Progenitor cell of endocrine pancreas (in vitro differentiated cells): ENCODE data around the gene RUNX3. TPM values are rescaled to one million over a fixed set of nuclear protein-coding genes. Genes with fewer than 3 reads are reported as not detected.

ENCODE experiments used
- DNase-seq: peaks from one replicate; pipeline ENCODE4 v3.0.0; 2021; ENCODE audit warnings: low spot score; ENCODE audit not compliant: unreplicated experiment
- H3K27ac Mint-ChIP-seq: 2 replicates; pipeline ENCODE4 v1.8.0; 2021; ENCODE audit warnings: mild to moderate bottlenecking, moderate library complexity, mixed read lengths
- H3K27me3 Mint-ChIP-seq: 2 replicates; pipeline ENCODE4 v1.8.0; 2021; ENCODE audit warnings: mixed read lengths
- H3K36me3 Mint-ChIP-seq: 2 replicates; pipeline ENCODE4 v1.8.0; 2022; ENCODE audit warnings: mixed read lengths; ENCODE audit not compliant: insufficient read depth
- H3K4me1 Mint-ChIP-seq: 2 replicates; pipeline ENCODE4 v1.8.0; 2021; ENCODE audit warnings: low read depth, mixed read lengths
- H3K4me3 Mint-ChIP-seq: 2 replicates; pipeline ENCODE4 v1.8.0; 2021; ENCODE audit warnings: low read depth, mild to moderate bottlenecking, moderate library complexity, mixed read lengths
- H3K9me3 Mint-ChIP-seq: 2 replicates; pipeline ENCODE4 v1.8.0; 2021; ENCODE audit warnings: low read depth, mixed read lengths
- total RNA-seq: library from RNA; stranded (reverse); gene quantifications from 2 replicates; pipeline ENCODE4 v1.2.1, GENCODE V29; 2021
- TF ChIP-seq, protein P1 (sequence below): fragments of 200-600 bp; sonication (generic); IDR thresholded peaks from one replicate; pipeline ENCODE4 v1.5.0; 2021; ENCODE audit warnings: antibody characterized with exemption, mild to moderate bottlenecking; ENCODE audit not compliant: unreplicated experiment

RUNX3 gene
- total RNA-seq, 1 donor from 2014 or later: not detected

DNA sequence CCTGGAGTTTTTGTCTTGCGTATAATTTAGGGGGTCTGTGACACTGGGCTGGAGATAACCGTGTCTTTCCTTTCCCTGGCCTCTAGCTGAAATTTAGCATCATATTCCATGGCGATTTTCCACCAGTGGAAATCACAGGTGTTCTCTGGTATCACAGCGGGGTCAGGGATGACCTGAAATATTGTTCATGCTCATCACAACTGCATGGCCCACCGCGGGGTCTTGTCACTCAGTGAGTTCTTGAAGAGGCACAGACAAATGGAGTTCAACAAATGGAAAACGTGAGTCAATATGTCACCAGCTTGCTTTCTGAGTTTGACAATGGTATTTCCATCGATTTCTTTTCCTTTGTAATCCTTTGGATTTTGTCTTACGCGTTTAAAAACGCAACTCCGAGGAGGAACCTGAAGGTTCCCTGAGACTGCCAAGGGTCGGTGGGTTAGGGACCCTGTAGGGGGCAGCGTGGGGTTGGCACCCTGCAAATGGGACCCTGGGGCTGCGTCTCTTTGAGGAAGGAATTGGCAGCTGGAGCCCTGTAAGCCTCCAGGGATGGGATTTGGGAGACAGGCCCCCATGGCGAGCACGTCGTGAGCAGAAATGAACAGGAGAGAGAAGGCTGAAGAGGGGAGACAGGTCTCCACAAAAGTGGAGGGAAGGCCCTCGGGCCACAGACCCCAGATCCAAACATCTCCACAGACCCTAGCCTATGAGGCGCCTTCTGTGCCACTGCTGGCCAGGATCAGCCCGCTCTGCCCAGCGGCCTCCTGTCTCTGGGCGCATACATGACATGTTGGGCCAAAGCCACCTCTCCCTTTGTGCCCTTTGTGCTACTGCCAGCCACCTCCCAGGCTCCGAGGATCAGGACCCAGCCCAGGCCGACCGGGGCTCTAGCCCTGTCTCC lies 32.1 kb upstream of the RUNX3 start:
- Mint-ChIP-seq H3K4me1 (no peaks in the 10 kb centered on the region), H3K4me3 (no peak overlapping the region), H3K9me3 (no peaks in the 10 kb centered on the region), H3K27ac (no peak overlapping the region), H3K36me3 (no peaks in the 10 kb centered on the region), H3K27me3 (peaks cover 21% of the 10 kb centered on the region)
- TF ChIP-seq, protein P1, sequence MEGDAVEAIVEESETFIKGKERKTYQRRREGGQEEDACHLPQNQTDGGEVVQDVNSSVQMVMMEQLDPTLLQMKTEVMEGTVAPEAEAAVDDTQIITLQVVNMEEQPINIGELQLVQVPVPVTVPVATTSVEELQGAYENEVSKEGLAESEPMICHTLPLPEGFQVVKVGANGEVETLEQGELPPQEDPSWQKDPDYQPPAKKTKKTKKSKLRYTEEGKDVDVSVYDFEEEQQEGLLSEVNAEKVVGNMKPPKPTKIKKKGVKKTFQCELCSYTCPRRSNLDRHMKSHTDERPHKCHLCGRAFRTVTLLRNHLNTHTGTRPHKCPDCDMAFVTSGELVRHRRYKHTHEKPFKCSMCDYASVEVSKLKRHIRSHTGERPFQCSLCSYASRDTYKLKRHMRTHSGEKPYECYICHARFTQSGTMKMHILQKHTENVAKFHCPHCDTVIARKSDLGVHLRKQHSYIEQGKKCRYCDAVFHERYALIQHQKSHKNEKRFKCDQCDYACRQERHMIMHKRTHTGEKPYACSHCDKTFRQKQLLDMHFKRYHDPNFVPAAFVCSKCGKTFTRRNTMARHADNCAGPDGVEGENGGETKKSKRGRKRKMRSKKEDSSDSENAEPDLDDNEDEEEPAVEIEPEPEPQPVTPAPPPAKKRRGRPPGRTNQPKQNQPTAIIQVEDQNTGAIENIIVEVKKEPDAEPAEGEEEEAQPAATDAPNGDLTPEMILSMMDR: peak; percentile 40
- no peak for DNase-seq

DNA sequence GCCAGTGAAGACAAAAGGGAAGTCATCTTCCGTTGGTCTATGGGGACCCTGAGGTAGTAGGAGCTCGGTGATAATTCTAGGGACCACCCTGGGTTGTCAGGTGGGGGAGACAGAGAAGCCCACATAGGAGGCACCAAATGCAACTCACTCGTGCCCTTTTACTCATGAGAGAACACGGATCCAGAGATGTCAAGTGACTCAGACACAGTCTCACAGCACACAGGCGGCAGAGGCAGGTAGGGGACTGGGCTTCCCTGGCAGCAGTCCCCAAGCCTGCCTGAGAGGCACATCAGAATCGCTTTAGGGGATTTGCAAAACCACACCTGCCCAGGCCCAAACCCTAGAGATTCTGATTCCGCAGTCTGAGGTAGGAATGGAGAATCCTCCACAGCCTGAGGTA lies 31.3 kb upstream of the RUNX3 start:
- no peaks in the 10 kb centered on the region for H3K9me3 Mint-ChIP-seq
- TF ChIP-seq, protein P1: no peak
- H3K27me3 Mint-ChIP-seq: peaks cover 26% of the 10 kb centered on the region
- peak overlapping the region; percentile 77 for H3K27ac Mint-ChIP-seq
- no peaks in the 10 kb centered on the region for H3K4me1 Mint-ChIP-seq
- no peak for DNase-seq
- H3K36me3 Mint-ChIP-seq: no peaks in the 10 kb centered on the region
- H3K4me3 Mint-ChIP-seq: no peak overlapping the region

DNA sequence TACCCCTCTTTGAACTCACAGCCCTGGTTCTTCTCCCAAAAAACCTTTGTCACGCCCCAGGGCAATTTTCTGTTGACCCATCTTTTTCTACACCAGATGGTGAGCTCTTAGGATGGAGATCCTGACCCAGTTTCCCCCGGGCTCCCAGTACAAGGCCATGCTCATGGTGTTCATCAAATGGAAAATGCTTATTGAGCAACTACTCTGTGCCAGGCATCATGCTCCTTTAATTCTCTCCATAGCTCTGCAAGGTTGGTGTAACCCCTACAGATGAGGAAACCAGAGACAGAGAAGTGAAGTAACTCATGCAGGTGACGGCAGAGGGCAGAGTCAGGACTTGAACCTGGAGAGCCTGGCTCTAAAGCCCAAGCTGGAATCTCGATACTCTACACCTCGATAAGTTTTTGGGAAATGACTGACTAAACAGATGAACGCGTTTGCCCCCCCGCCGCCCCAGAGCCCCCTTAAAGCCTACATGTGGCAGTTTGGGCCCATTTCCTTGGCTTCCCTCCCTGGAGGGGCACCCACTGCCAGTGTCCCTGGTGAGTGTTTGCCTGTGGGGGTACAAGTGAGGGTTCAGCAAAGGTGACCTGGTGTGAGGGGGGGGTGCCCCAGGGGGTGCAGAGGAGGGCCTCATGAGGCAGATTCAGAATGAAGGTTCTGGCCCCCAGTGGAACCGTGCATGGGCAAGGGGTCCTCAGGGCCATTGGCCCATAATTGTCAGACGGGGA lies 30.2 kb upstream of the RUNX3 start:
- Mint-ChIP-seq H3K4me1 (no peaks in the 10 kb centered on the region), H3K27ac (no peak overlapping the region), H3K4me3 (no peak overlapping the region), H3K9me3 (no peaks in the 10 kb centered on the region), H3K36me3 (no peaks in the 10 kb centered on the region), H3K27me3 (peaks cover 27% of the 10 kb centered on the region)
- no peak for DNase-seq
- TF ChIP-seq, protein P1: no peak

DNA sequence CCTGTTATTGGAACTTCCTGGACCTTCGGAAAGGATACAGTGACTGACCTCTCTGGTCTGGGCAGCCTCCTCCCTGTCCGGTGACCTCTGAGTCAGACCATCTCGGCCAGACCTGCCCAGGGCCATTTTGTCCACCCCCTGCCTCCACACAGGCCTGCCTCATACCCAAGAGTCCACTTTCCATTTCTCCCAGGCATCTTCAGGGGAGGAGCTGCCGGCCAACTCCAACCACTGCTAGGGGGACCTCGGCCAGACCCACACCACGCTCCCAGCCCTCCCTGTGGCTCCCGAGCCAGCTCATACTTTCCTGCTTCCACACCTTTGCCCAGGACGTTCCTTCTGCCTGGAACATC lies 29.5 kb upstream of the RUNX3 start:
- H3K9me3 Mint-ChIP-seq: no peaks in the 10 kb centered on the region
- DNase-seq: no peak
- no peaks in the 10 kb centered on the region for H3K4me1 Mint-ChIP-seq
- H3K27ac Mint-ChIP-seq: no peak overlapping the region
- no peak overlapping the region for H3K4me3 Mint-ChIP-seq
- peaks cover 32% of the 10 kb centered on the region for H3K27me3 Mint-ChIP-seq
- TF ChIP-seq, protein P1: no peak
- no peaks in the 10 kb centered on the region for H3K36me3 Mint-ChIP-seq

DNA sequence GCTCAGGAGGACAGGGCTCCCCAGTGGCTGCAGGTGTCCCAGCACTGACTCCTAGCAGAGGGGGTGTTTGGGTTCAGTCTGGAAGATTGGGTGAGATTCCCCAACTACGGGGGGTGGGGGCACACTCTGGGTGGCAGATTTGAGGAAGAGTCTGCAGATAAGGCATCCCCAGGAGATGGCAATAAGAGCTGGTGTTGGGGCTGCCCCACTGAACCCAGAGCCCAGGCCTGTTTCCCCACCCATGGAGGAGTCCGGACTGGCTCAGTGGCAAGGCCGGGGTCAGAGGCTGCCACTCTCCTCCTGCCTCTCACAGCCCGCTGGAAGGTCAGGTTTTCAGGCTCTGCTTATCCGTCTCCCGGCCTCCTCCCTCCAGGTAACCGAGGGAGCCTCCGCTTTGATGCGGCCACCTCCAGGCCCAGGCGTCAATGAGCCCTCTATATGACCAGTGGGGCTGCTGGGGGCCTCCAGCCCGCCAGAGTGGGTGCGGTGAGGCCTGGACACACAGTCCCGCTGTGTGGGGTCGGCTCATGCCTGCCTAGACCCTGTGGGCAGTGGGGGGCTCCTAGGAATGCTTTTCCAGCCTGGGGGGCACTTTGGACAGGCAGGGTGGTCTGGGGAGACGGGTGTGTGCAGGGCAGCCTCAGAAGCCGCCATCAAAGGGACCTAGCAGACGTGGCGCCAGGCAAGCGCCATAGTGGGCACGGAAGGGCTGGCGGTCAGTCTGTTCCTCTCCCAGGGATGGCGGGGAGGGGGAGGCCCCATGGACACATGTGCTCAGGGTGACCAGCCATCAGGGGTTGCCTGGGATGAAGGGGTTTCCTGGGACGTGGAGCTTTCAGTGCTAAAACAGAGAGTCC lies 28.9 kb upstream of the RUNX3 start:
- DNase-seq: no peak
- H3K36me3 Mint-ChIP-seq: no peaks in the 10 kb centered on the region
- H3K4me3 Mint-ChIP-seq: no peak overlapping the region
- no peaks in the 10 kb centered on the region for H3K9me3 Mint-ChIP-seq
- H3K27me3 Mint-ChIP-seq: peaks cover 32% of the 10 kb centered on the region
- TF ChIP-seq, protein P1: no peak
- H3K4me1 Mint-ChIP-seq: no peaks in the 10 kb centered on the region
- no peak overlapping the region for H3K27ac Mint-ChIP-seq
